ENCODE measurements around the gene CLEC2D. TPM values are rescaled to one million over a fixed set of nuclear protein-coding genes. Genes with fewer than 3 reads are reported as not detected.

Gene CLEC2D
- total and polyA plus RNA-seq, 11 donors = 1.1 to 18.7 (median 1.6) TPM

DNA sequence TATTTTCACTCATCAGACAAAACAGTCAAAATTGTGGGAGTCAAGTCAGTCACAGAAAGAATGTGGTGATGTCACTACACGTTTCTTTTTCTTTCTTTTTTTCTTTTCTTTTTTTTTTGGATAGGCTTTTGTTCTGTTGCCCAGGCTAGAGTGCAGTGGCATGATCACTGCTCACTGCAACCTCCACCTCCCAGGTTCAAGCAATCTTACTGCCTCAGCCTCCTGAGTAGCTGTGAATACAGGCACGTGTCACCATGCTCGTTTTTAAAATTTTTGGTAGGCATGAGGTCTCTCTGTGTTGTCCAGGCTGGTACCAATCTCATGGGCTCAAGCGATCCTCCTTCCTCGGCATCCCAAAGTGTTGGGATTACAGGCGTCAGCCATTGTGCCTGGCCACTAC lies 61.1 kb downstream of the CLEC2D start:
- TF ChIP-seq, protein P1, sequence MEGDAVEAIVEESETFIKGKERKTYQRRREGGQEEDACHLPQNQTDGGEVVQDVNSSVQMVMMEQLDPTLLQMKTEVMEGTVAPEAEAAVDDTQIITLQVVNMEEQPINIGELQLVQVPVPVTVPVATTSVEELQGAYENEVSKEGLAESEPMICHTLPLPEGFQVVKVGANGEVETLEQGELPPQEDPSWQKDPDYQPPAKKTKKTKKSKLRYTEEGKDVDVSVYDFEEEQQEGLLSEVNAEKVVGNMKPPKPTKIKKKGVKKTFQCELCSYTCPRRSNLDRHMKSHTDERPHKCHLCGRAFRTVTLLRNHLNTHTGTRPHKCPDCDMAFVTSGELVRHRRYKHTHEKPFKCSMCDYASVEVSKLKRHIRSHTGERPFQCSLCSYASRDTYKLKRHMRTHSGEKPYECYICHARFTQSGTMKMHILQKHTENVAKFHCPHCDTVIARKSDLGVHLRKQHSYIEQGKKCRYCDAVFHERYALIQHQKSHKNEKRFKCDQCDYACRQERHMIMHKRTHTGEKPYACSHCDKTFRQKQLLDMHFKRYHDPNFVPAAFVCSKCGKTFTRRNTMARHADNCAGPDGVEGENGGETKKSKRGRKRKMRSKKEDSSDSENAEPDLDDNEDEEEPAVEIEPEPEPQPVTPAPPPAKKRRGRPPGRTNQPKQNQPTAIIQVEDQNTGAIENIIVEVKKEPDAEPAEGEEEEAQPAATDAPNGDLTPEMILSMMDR (IDR thresholded peaks at IDR 0.05) = no peak
- Histone ChIP-seq H3K27me3 (no peaks in the 10 kb centered on the region), H3K36me3 (no peaks in the 10 kb centered on the region), H3K9me3 (no peaks in the 10 kb centered on the region), H3K4me3 (peak overlapping the region in 1 of 12 donors; percentile 50), H3K4me1 (peaks cover 0 to 12% (median 0%) of the 10 kb centered on the region in 12 donors), H3K27ac (peak overlapping the region in 1 of 12 donors; percentile 88)
- DNase-seq (no peak), ATAC-seq (no peak)
- WGBS, 4 donors = 77 to 84% (median 81%) methylated on average over 6 of the region's 6 CpGs
- intact Hi-C loops (cut with DNase I) = no loop called here

DNA sequence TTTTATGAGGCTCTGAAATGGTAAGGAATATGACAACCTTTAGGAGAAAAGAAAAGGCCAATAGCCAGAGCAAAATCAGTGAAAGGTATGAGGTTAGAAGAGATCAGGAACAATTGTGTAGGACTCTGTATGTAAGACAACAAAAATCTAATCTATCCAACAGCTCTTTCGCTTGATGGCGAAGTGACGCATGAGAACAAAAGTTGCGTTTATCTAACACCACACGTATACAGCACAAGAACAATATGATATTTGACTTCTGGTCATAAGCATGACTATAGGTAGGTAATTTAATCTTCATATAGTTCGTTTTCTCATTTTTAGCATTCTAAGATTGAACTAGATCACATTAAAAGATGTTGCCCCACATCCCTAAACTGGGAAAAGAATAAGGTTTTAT lies 61.9 kb downstream of the CLEC2D start:
- H3K36me3 ChIP-seq = no peaks in the 10 kb centered on the region
- intact Hi-C loops (cut with DNase I) = no loop called here
- peaks cover 0 to 19% (median 0%) of the 10 kb centered on the region in 12 donors for H3K4me1 ChIP-seq
- ATAC-seq = no peak
- peak overlapping the region in 3 of 12 donors; percentile 11 to 88 (median 17) for H3K27ac ChIP-seq
- no peak for DNase-seq
- no peaks in the 10 kb centered on the region for H3K27me3 ChIP-seq
- 75 to 77% (median 76%) methylated on average over 6 of the region's 6 CpGs for WGBS, 4 donors
- TF ChIP-seq, protein P1 (IDR thresholded peaks at IDR 0.05) = no peak
- TF ChIP-seq POLR2A (IDR thresholded peaks at IDR 0.05) = no peak
- peak overlapping the region in 1 of 12 donors; percentile 50 for H3K4me3 ChIP-seq
- H3K9me3 ChIP-seq = no peaks in the 10 kb centered on the region

DNA sequence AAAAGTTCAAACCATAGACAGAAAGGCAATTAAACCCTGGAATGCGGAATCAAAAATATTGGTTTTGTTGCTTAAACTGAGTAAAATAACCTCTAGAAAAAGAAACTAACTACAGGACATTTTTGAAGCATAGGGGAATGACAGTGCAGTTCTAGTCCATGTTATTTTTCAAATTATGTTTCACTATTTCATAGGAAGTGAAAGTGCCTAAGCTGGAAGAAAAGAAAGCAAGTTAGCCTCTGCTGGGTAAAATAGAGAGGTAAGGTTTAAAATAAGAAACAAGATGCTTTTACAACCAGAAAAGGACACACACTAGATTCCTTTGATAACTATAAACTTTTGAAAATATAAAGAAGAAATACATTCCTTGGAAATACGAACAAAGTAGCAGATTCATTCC lies 62.3 kb downstream of the CLEC2D start:
- TF ChIP-seq POLR2A (IDR thresholded peaks at IDR 0.05) = no peak
- TF ChIP-seq, protein P1 (IDR thresholded peaks at IDR 0.05) = no peak
- Histone ChIP-seq H3K4me3 (peak overlapping the region in 1 of 12 donors; percentile 50), H3K9me3 (no peaks in the 10 kb centered on the region), H3K4me1 (peaks cover 0 to 23% (median 0%) of the 10 kb centered on the region in 12 donors), H3K27me3 (no peaks in the 10 kb centered on the region), H3K27ac (peak overlapping the region in 3 of 12 donors; percentile 11 to 88 (median 17)), H3K36me3 (no peaks in the 10 kb centered on the region)
- no peak for DNase-seq
- WGBS, 4 donors = 87 to 91% (median 89%) methylated on average over 2 of the region's 2 CpGs
- ATAC-seq = no peak
- intact Hi-C loops (cut with DNase I) = no loop called here

DNA sequence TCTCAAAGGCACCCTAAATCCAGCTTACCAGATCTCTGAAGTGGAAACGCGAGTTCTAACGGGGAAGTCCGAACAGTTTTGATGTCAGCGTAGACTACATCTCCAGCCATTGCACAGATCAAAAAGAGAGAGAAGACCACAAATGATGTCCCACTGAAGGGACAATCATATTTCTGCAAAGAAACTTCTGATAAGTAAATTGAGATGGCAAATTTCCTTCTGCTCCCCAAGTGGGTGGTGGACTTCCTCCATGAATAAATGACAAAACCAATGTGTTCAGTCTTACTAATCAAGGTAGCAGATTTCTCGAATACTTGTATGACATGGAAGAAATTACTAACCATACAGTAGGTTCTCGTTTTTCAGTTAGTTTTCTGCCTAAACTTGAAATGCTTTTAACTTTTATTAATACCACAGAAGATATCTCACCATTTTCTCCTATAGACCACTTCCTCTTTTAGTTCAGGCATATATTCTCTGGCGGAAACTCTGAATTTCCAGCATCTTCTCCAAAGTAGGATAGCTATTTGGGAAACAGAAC lies 63.5 kb downstream of the CLEC2D start, which contains the start of gene CLECL1:
Gene CLECL1 (minus strand): TSS at position 177 of the 541 bp plus-strand sequence.
- DNase-seq (no peak), ATAC-seq (no peak)
- Histone ChIP-seq H3K4me3 (peak within 1 kb of the TSS in 1 of 12 donors; percentile 50), H3K27me3 (no peaks in the 10 kb centered on the region), H3K36me3 (no peaks in the 10 kb centered on the region), H3K4me1 (peaks cover 0 to 35% (median under 1%) of the 10 kb centered on the region in 12 donors), H3K27ac (peak within 1 kb of the TSS in 1 of 12 donors; percentile 88), H3K9me3 (no peaks in the 10 kb centered on the region)
- no peak for TF ChIP-seq POLR2A (IDR thresholded peaks at IDR 0.05)
- TF ChIP-seq, protein P1 (IDR thresholded peaks at IDR 0.05) = no peak
- intact Hi-C loops (cut with DNase I) = no loop called here
- 75 to 85% (median 79%) methylated on average over 8 of the region's 8 CpGs for WGBS, 4 donors
